Panc1 (cell line): Measurements from ENCODE around the gene KCNJ9. TPM values are rescaled to one million over a fixed set of nuclear protein-coding genes. Genes with fewer than 3 reads are reported as not detected.
"Not testable (repeated sequence)": the region's sequence is repeated elsewhere in the genome, so short reads cannot be mapped to it uniquely, and the experiment has no call there.

Source experiments
- ATAC-seq: fragments of 200-7000 bp; cut with Tn5 transposase; 2 replicates; pipeline ENCODE4 v1.9.1; 2020; ENCODE audit warnings: mild to moderate bottlenecking, moderate library complexity
- BruUV-seq: library from RNA; stranded (reverse); fragments of 400-500 nt; replicated peaks from 2 replicates; lab custom pipeline; 2021; lab: Mats Ljungman, UMichigan
- CTCF ChIA-PET: fragments of 300-600 bp; sonication (Branson Sonifier 250); formaldehyde crosslinking; loops from one replicate; lab custom pipeline; 2022; ENCODE audit warnings: antibody characterized with exemption; lab: Charles Lee
- POLR2A ChIA-PET: fragments of 300-600 bp; sonication (Branson Sonifier 250); formaldehyde crosslinking; loops from one replicate; lab custom pipeline; 2022; ENCODE audit warnings: antibody characterized with exemption; lab: Charles Lee
- DNase-seq: peaks from one replicate; pipeline ENCODE4 v3.0.0-alpha.2; 2010; ENCODE audit warnings: low read depth, low spot score
- H3K27ac ChIP-seq: 2 replicates; pipeline ENCODE4 v1.5.1; 2011; ENCODE audit warnings: mild to moderate bottlenecking, low read length, inconsistent platforms
- H3K27me3 ChIP-seq: fragments of 200-500 bp; sonication (Bioruptor generic); 2 replicates; pipeline ENCODE4 v1.6.0; 2014; ENCODE audit warnings: low read length, inconsistent platforms; ENCODE audit not compliant: control insufficient read depth, insufficient read depth
- H3K36me3 ChIP-seq: fragments of 200-500 bp; sonication (Bioruptor generic); 2 replicates; pipeline ENCODE4 v1.5.1; 2014; ENCODE audit warnings: inconsistent platforms, mild to moderate bottlenecking, low read length, moderate library complexity; ENCODE audit not compliant: control insufficient read depth, insufficient read depth
- H3K4me1 ChIP-seq: 2 replicates; pipeline ENCODE4 v1.5.1; 2011; ENCODE audit warnings: inconsistent platforms, mild to moderate bottlenecking, low read length, moderate library complexity; ENCODE audit not compliant: control insufficient read depth, insufficient read depth
- H3K4me3 ChIP-seq, 2 experiments: 2 replicates each; pipeline ENCODE4 v1.5.1; 2011 to 2012; ENCODE audit warnings: low read depth in 2 of 2, low read length in 2 of 2, mild to moderate bottlenecking in 2 of 2, inconsistent platforms in 1 of 2, moderate library complexity in 1 of 2
- H3K9me3 ChIP-seq: fragments of 200-500 bp; sonication (Bioruptor generic); 2 replicates; pipeline ENCODE4 v1.5.1; 2014; ENCODE audit warnings: low read depth, mild to moderate bottlenecking, inconsistent platforms, low read length, moderate library complexity; ENCODE audit not compliant: control insufficient read depth, insufficient read depth
- CTCF ChIP-seq: fragments of 450-650 bp; IDR thresholded peaks from 2 replicates; pipeline ENCODE4 v1.5.1; 2017; ENCODE audit warnings: mild to moderate bottlenecking
- POLR2AphosphoS5 ChIP-seq: IDR thresholded peaks from 2 replicates; pipeline ENCODE4 v1.6.1; 2012; ENCODE audit warnings: mild to moderate bottlenecking, low read depth, low read length, moderate library complexity
- REST ChIP-seq, 2 experiments: IDR thresholded peaks; 2 replicates each; pipeline ENCODE4 v1.6.1; 2011 to 2012; ENCODE audit warnings: low read depth in 2 of 2, control low read depth in 1 of 2, low read length in 1 of 2, mild to moderate bottlenecking in 1 of 2, moderate library complexity in 1 of 2; ENCODE audit not compliant: insufficient read depth in 1 of 2
- SIN3A ChIP-seq: IDR thresholded peaks from 2 replicates; pipeline ENCODE4 v1.6.1; 2012; ENCODE audit warnings: low read depth, mild to moderate bottlenecking, low read length, moderate library complexity, borderline replicate concordance; ENCODE audit not compliant: insufficient read depth
- TCF7L2 ChIP-seq: IDR thresholded peaks from 2 replicates; pipeline ENCODE4 v1.6.1; 2011; ENCODE audit warnings: mild to moderate bottlenecking, low read depth, low read length, inconsistent platforms
- in situ Hi-C: cut with HindIII; loops from 2 replicates; pipeline ENCODE4 v1.10.0; 2016; ENCODE audit warnings: low sequenced_read_pairs, low pct_unique_long_range_greater_than_20kb
- intact Hi-C: fragments of 100-400 bp; cut with micrococcal nuclease; formaldehyde crosslinking; loops from one replicate; pipeline ENCODE4 v1.10.0; 2022; ENCODE audit not compliant: unreplicated experiment
- total RNA-seq: library from RNA; stranded (reverse); gene quantifications from one replicate; pipeline ENCODE4 v1.2.1, GENCODE V29; 2021; ENCODE audit not compliant: unreplicated experiment

Gene KCNJ9
- total RNA-seq, 1 experiment from 2014 or later = not detected

- CTCF ChIA-PET = interaction anchor here (1.1 kb wide), 1 partner anchor 110 kb away, joined by 3 read pairs; no protein-coding TSS in a partner anchor
- intact Hi-C loops (loop anchor here (10.0 kb wide), 1 partner anchor 85 kb away; the partner anchor contains the start of gene CASQ1), in situ Hi-C loops (no loop called here)
- Histone ChIP-seq H3K4me3 (no peak overlapping the region), H3K36me3 (no peaks in the 10 kb centered on the region), H3K4me1 (no peaks in the 10 kb centered on the region; the same call in 1 of the 2 replicates), H3K27ac (no peak overlapping the region), H3K27me3 (no peaks in the 10 kb centered on the region), H3K9me3 (no peaks in the 10 kb centered on the region)
- ATAC-seq (no peak), DNase-seq (no peak)
- no TSS peak for BruUV-seq
- TF ChIP-seq TCF7L2 = no peak
- no peak for TF ChIP-seq POLR2AphosphoS5
- TF ChIP-seq CTCF = no peak
- TF ChIP-seq REST (IDR thresholded peaks at IDR 0.05; ENCODE audit: insufficient read depth in 1 of 2, low read depth in 2 of 2, low read length in 1 of 2) = no peak
- TF ChIP-seq SIN3A = no peak
- POLR2A ChIA-PET = no interaction called here
These were observed 28.3 kb downstream of the KCNJ9 start for GRCh38 chr1:160109686-160110085.

- H3K4me1 ChIP-seq, H3K4me3 ChIP-seq, H3K9me3 ChIP-seq, BruUV-seq, POLR2A ChIA-PET, H3K36me3 ChIP-seq, H3K27me3 ChIP-seq, H3K27ac ChIP-seq, intact Hi-C loops, CTCF ChIA-PET, DNase-seq, in situ Hi-C loops, ATAC-seq: not testable (repeated sequence)
These were observed 30.1 kb downstream of the KCNJ9 start for GRCh38 chr1:160111462-160111861.

- intact Hi-C loops = no loop called here
- in situ Hi-C loops = no loop called here
- Histone ChIP-seq H3K27ac (no peak overlapping the region), H3K36me3 (no peaks in the 10 kb centered on the region), H3K27me3 (no peaks in the 10 kb centered on the region), H3K4me1 (no peaks in the 10 kb centered on the region; the same call in 1 of the 2 replicates), H3K4me3 (no peak overlapping the region), H3K9me3 (no peaks in the 10 kb centered on the region)
- ATAC-seq (no peak), DNase-seq (no peak)
- ChIA-PET CTCF (no interaction called here), POLR2A (no interaction called here)
- TF ChIP-seq REST (IDR thresholded peaks at IDR 0.05; ENCODE audit: insufficient read depth in 1 of 2, low read depth in 2 of 2, low read length in 1 of 2) = no peak
- TF ChIP-seq TCF7L2 = no peak
- no peak for TF ChIP-seq CTCF
- no peak for TF ChIP-seq SIN3A
- TF ChIP-seq POLR2AphosphoS5 = no peak
- no TSS peak for BruUV-seq
These were observed 31.0 kb downstream of the KCNJ9 start for GRCh38 chr1:160112357-160112756.
